HG03045 (cell line): ENCODE measurements around the gene WDR4.
"Not testable (repeated sequence)": the region's sequence is repeated elsewhere in the genome, so short reads cannot be mapped to it uniquely, and the experiment has no call there.

Experiments
- ATAC-seq: cut with Tn5 transposase; IDR thresholded peaks from one replicate; pipeline ENCODE4 v1.9.1; 2021; ENCODE audit warnings: mild to moderate bottlenecking, moderate library complexity; ENCODE audit not compliant: unreplicated experiment

Gene WDR4

DNA sequence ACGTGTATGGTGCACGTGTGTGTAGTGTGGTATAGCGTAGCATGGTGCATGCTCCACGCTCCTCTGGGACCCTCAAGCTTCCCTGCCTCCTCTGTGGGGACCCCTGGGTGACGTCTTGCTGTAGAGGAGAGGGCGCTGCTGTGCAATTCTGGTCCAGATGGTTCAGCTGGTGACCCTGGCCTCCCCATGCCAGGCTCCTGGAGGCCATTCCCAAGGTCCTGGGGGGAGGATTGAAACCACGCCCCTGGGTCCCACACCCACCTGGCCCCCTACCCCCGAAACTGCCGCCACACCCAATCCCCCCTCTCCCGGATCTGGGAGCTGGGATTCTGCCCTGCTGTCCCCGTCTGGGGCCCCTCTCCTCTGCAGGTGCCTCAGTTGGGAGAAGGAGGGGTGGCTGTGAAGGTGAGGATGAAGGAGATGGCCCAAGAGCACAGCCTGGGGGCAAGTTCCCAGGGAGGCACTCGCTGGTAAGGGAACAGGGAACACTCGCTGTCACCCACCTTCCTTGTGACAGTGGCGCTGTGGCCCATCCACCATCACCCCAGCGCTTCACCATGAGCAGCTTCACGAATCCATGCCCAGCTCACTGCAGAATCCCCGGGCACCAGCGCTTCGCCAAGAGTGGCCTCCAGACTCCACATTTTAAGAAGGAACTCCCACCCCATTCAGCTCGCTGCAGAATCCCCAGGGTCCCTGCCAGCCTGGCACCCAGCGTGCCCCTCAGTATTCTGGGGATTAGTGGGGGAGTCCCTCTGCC, 38.0 kb downstream of the WDR4 start:
- no peak for ATAC-seq

DNA sequence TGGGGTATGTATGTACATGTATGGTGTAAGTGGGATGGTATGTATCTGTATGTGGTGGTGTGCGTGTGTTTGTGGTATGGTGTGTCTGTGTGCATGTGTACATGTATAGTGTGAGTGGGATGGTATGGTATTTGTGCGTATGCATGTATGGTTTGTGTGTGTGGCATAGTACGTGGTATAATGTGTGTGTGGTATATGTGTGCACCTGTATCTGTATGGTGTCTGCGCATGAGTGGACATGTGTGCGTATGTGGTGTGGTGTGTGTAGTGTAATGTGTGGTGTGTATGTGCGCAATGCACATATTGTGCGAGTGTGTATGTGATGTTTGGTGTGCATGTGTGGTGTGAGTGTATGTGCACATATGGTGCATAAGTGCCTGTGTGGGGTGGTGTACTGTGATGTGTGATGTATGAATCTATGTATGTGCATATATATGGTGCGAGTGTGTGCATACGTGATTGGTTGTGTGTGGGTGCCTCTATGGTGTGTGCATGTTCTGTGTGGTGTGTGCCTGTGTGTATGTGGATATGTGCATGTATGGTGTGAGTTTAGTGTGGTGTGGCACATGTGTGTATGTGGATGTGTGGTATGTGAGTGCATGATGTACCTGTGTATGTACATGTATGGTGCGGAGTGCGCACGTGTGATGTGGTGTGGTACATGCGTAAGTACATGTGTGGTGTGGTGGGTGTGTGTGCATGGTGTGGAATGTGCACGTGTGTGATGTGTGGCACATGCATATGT, 38.8 kb downstream of the WDR4 start:
- ATAC-seq: no peak

GRCh38 chr21:42839271-42840231, 39.8 kb downstream of the WDR4 start:
- ATAC-seq: no peak

- ATAC-seq: not testable (repeated sequence)
Observed at GRCh38 chr21:42838212-42838690, 41.1 kb downstream of the WDR4 start.

- ATAC-seq: no peak
Observed at GRCh38 chr21:42837421-42838211, 41.7 kb downstream of the WDR4 start.

DNA sequence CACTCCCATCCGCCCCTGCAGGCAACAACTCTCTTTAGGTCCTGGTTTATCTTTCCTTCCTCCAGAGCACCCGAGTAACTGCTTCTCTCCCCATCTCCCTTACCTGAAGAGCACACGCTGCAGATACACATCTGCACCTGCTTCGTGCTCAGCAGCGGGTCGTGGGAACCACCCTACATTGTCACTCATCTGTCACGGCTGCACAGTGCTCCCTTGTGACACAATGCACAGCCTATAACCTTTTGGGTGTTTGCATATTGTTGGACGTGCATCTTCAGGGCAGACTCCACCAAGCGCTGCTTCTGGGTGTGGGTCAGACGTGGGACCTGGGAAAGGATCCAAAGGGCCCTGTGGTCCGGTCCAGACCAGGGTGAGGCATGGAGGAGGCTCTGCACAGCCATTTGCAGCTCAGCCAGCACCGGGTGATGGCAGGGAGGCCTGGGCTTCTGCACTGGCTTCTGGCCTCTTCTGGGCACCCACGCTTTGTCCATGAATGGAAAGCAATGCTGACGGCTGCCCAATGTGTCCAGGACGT, 42.5 kb downstream of the WDR4 start:
- no peak for ATAC-seq

- no peak for ATAC-seq
Observed at GRCh38 chr21:42836402-42836666, 43.0 kb downstream of the WDR4 start.

- no peak for ATAC-seq
Observed at GRCh38 chr21:42835611-42836401, 43.5 kb downstream of the WDR4 start.

- ATAC-seq: no peak
Observed at GRCh38 chr21:42835211-42835610, 44.1 kb downstream of the WDR4 start.

DNA sequence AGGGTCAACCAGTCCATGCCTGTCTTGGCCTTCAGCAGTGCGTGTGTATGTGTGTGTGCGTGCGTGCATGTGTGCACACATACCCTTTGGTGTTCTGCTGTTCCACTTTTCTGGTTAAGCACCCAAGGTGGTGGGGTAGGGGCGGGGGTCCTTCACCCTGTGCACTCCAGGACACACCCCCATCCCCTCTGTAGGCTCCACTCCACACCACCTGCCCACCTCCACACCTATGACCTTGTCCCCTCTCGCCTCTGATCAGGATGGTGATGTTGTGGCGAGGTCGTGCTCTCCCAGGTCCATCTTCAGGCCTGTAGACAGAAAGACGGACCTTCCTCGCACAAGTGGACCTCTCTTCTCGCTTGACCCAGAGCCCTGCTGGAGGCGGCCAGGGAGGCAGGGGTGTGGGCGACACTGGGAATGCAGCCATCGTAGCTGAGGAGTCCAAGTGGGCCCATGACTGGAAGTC, 44.6 kb downstream of the WDR4 start:
- ATAC-seq: no peak

- no peak for ATAC-seq
Observed at GRCh38 chr21:42833859-42834725, 45.2 kb downstream of the WDR4 start.

GRCh38 chr21:42833439-42833815, 45.9 kb downstream of the WDR4 start:
- no peak for ATAC-seq

- not testable (repeated sequence) for ATAC-seq
Observed at GRCh38 chr21:42832321-42832630, 47.1 kb downstream of the WDR4 start.

DNA sequence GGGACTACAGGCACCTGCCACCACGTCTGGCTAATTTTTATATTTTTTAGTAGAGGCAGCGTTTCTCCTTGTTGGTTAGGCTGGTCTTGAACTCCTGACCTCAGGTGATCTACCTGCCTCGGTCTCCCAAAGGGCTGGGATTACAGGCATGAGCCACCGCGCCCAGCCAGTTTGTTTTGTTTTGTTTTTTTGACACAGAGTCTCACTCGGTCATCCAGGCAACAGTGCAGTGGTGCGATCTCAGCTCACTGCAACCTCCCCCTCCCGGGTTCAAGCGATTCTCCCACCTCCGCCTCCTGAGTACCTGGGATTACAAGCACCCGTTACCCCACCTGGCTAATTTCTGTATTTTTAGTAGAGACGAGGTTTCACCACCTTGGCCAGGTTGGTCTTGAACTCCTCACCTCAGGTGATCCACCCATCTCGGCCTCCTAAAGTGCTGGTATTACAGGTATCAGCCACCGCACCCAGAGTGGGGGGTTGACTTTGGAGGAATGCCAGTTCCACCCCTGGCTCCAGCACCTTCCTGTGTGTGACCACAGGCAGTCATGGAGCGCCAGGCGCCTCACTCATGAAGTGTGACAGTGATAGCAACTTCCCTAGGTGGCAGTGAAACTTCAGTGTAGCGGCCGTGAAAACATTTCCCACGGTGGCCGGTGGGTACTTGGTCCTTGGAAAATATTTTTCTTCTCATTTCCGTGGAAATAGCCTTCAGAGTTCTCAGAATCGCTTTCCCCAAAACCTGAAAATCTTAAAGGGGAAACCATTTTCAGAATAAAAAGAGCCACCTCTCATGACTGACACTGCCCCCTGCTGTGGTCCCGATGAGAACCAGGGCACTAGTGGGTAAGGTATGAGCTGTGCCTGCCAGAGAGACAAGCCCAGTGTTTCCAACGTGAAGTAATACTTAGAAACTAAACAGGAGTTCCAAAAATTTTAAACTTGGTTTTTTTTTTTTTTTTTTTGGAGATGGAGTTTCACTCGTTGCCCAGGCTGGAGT, 48.6 kb downstream of the WDR4 start:
- no peak for ATAC-seq

GRCh38 chr21:42829954-42830353, 49.4 kb downstream of the WDR4 start:
- no peak for ATAC-seq

DNA sequence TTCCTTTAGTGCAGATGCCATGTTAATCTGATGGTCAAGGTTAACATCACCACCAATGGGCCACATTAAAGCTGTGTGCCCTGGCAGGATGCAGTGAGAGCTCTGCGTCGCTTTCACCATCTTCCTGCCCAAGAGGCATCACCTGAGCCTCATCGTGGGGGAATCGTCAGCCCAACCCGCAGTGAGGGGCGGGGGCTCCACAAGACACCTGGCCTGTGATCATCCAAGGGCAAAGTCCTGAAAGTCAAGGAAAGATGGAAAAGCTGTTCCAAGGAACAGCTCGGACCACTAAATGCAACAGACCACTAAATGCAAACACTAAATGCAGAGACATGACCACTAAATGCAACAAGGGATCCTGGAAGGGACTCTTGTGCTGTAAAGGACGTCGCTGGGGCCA, 49.9 kb downstream of the WDR4 start:
- ATAC-seq: no peak

GRCh38 chr21:42827588-42827987, 51.8 kb downstream of the WDR4 start:
- no peak for ATAC-seq
